Memory B cell (primary cell): Measurements from ENCODE around the gene SENP5.

ENCODE experiments used
- ATAC-seq: fragments of 150-1000 bp; cut with Tn5 transposase; 2 replicates; pipeline ENCODE4 v1.10.0; 2021; ENCODE audit warnings: low read depth, mild to moderate bottlenecking, moderate library complexity
- DNase-seq, 2 donors: peaks; one replicate each; pipeline ENCODE4 v3.0.0; 2022; ENCODE audit warnings: low spot score in 2 of 2
- H3K27ac Mint-ChIP-seq: one replicate; pipeline ENCODE4 v1.8.0; 2022; ENCODE audit warnings: mild to moderate bottlenecking, moderate library complexity, mixed read lengths
- H3K27me3 Mint-ChIP-seq: one replicate; pipeline ENCODE4 v1.8.0; 2022; ENCODE audit warnings: mixed read lengths
- H3K36me3 Mint-ChIP-seq: one replicate; pipeline ENCODE4 v1.8.0; 2022; ENCODE audit warnings: mild to moderate bottlenecking, mixed read lengths
- H3K4me1 Mint-ChIP-seq: one replicate; pipeline ENCODE4 v1.8.0; 2022; ENCODE audit warnings: mixed read lengths
- H3K4me3 Mint-ChIP-seq: one replicate; pipeline ENCODE4 v1.8.0; 2022; ENCODE audit warnings: mild to moderate bottlenecking, moderate library complexity, mixed read lengths
- H3K9me3 Mint-ChIP-seq: one replicate; pipeline ENCODE4 v1.8.0; 2022; ENCODE audit warnings: mixed read lengths

Gene SENP5

DNA sequence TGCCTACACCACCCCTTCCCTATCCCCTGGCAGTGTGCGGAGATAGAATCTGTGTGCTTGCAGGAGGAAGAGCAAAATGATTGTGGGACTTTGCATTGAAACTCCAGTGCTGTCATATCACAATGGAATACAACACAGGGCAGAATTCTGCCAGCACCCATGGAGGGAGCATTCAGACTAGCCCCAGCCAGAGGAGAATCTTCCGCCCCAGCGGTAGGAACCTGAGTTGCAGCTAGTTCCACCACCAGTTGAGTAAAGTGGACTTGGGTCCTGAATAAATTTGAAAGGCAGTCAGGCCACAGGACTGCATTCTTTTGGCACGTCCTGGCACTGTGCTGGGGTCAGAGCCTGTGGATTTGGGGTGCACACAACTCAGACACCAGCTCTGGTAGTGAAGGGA, 47.1 kb downstream of the SENP5 start:
- Mint-ChIP-seq H3K27me3 (no peaks in the 10 kb centered on the region), H3K4me1 (peaks cover 2% of the 10 kb centered on the region), H3K27ac (no peak overlapping the region), H3K9me3 (peaks cover 3% of the 10 kb centered on the region), H3K4me3 (no peak overlapping the region), H3K36me3 (peaks cover 31% of the 10 kb centered on the region)
- ATAC-seq (no peak), DNase-seq (no peak)

DNA sequence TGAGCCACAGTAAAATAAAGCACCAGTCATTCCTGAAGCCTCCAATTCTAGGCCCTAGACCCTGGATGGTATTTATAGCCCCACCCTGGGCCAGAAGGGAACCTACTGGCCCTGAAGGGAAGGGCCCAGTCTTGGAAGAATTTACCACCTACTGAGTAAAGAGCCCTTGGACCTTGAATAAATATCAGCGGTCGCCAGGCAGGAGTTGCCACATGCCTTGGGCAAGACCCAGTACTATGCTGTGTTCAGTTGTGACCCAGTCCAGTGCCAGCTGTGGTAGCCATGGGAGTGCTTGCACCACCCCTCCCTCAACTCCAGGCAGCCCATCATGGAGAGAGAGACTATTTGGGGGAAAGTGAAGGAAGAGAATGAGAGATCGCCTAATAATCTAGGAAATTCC, 47.7 kb downstream of the SENP5 start:
- no peak overlapping the region for H3K27ac Mint-ChIP-seq
- no peaks in the 10 kb centered on the region for H3K27me3 Mint-ChIP-seq

DNA sequence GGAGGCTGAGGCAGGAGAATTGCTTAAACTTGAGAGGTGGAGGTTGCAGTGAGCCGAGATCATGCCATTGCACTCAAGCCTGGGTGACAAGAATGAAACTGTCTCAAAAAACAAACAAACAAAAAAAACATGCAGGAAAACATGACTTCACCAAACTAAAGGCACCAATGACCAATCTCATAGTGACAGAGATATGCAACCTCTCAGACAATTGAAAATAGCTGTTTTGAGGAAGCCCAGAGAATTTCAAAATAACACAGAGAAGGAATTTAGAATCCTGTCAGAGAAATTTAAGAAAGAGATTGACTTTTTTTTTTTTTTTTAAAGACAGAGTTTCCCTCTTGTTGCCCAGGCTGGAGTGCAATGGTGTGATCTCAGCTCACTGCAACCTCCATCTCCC, 48.5 kb downstream of the SENP5 start:
- DNase-seq: no peak
- H3K27me3 Mint-ChIP-seq: no peaks in the 10 kb centered on the region
- ATAC-seq: no peak
- peaks cover 10% of the 10 kb centered on the region for H3K4me1 Mint-ChIP-seq
- H3K4me3 Mint-ChIP-seq: no peak overlapping the region
- H3K36me3 Mint-ChIP-seq: peaks cover 30% of the 10 kb centered on the region
- peaks cover 3% of the 10 kb centered on the region for H3K9me3 Mint-ChIP-seq
- no peak overlapping the region for H3K27ac Mint-ChIP-seq

More for the DNA sequence above, 47.7 kb downstream of the SENP5 start:
- Mint-ChIP-seq H3K36me3 (peaks cover 30% of the 10 kb centered on the region), H3K4me3 (no peak overlapping the region), H3K4me1 (peaks cover 5% of the 10 kb centered on the region), H3K9me3 (peaks cover 3% of the 10 kb centered on the region)
- DNase-seq: no peak
- ATAC-seq: no peak

DNA sequence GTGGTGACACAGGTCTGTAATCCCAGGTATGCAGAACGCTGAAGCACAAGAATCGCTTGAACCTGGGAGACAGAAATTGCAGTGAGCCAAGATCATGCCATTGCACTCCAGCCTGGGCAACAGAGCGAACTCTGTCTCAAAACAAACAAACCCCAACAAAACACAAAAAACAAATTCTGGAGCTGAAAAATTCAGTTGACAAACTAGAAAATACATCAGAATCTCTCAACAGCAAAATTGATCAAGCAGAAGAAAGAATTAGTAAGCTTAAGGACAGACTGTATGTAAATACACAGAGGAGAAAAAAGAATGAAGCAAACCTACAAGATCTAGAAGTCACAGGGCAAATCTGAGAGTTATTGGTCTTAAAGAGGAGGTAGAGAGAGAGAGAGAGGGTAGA, 49.3 kb downstream of the SENP5 start:
- Mint-ChIP-seq H3K27me3 (no peaks in the 10 kb centered on the region), H3K9me3 (peaks cover 3% of the 10 kb centered on the region), H3K27ac (no peak overlapping the region)

DNA sequence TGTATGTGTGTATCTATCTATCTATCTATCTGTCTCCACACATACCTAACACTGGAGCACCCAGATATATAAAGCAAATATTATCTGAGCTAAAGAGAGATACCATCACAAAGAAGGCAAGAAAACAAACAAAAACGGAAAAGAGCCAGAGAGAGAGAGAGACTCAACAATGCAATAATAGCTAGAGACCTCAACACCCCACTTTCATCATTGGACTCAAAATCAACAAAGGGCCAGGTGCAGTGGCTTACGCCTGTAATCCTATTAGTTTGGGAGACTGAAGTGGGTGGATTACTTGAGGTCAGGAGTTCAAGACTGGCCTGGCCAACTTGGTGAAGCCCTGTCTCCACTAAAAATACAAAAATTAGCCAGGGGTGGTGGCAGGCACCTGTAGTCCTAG, 51.2 kb downstream of the SENP5 start:
- no peak for ATAC-seq
- Mint-ChIP-seq H3K9me3 (peaks cover 3% of the 10 kb centered on the region), H3K4me1 (peaks cover 10% of the 10 kb centered on the region), H3K4me3 (no peak overlapping the region), H3K27ac (peak overlapping the region; percentile 81), H3K36me3 (peaks cover 28% of the 10 kb centered on the region), H3K27me3 (no peaks in the 10 kb centered on the region)
- DNase-seq: no peak

More for the DNA sequence above, 49.3 kb downstream of the SENP5 start:
- peaks cover 10% of the 10 kb centered on the region for H3K4me1 Mint-ChIP-seq
- ATAC-seq (no peak), DNase-seq (no peak)
- no peak overlapping the region for H3K4me3 Mint-ChIP-seq
- H3K36me3 Mint-ChIP-seq: peaks cover 31% of the 10 kb centered on the region

DNA sequence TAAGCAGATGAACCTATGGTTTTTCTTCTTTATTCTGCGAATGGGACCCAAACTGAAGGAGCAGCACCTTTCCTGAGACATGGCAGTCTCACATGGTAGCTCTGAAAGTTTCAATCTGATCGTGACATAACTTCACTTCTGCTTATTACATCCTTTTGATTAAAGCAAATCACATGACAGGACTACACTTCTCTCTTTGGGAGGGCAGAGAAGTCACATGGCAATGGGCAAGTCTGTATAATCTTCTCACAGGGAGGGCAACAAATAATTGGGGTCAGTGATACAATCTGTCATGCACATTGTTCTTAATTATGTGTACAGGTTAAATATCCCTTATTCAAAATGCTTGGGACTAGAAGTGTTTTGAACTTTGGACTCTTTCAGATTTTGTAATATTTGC, 53.0 kb downstream of the SENP5 start:
- Mint-ChIP-seq H3K4me1 (peaks cover 10% of the 10 kb centered on the region), H3K27ac (peak overlapping the region; percentile 81), H3K4me3 (no peak overlapping the region), H3K27me3 (no peaks in the 10 kb centered on the region), H3K9me3 (peaks cover 3% of the 10 kb centered on the region), H3K36me3 (peaks cover 20% of the 10 kb centered on the region)
- DNase-seq (no peak), ATAC-seq (peak; percentile 99)

DNA sequence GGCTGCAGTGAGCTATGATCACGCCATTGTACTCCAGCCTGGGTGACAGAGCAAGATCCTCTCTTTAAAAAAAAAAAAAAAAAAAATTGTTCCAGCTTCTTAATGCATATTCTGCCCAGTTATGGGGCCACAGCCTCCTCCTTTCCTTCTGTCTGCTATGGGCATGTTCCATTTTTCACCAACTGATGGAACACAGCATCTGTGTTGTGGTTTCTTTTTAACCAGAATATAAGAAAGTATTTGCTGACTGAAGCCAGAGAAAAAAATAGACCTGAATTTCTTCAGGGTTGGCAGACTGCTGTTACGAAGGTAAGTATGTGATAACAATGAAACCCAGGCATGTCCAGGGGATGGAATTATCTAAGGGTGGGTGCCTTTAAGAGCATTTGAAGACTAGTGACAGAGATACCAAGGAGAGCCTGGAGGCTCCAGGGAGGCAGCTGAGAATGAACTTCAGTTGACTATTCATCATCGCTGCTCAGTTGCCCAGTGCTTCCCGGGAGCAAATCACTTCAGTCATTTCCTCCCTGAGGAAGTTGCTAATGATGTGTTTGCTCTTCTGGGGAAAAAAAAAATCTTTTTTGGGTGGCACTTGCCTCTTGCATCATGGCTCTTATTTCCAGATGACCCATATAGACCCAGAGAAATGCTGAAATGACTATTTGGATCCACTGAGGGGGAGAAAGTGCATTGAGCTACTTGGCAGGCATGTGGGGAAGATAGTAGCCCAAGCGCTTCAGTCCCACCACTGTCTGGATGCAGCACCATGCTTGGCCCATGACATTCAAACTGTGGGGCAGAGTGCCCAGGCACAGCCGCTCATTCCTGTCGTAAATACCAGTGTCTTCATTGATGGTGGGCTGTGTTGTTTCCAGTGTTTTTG, 60.1 kb downstream of the SENP5 start:
- DNase-seq: no peak
- H3K4me3 Mint-ChIP-seq: no peak overlapping the region
- H3K9me3 Mint-ChIP-seq: no peaks in the 10 kb centered on the region
- no peaks in the 10 kb centered on the region for H3K27me3 Mint-ChIP-seq
- H3K4me1 Mint-ChIP-seq: peaks cover 27% of the 10 kb centered on the region
- no peak for ATAC-seq
- no peak overlapping the region for H3K27ac Mint-ChIP-seq
- H3K36me3 Mint-ChIP-seq: peaks cover 16% of the 10 kb centered on the region

DNA sequence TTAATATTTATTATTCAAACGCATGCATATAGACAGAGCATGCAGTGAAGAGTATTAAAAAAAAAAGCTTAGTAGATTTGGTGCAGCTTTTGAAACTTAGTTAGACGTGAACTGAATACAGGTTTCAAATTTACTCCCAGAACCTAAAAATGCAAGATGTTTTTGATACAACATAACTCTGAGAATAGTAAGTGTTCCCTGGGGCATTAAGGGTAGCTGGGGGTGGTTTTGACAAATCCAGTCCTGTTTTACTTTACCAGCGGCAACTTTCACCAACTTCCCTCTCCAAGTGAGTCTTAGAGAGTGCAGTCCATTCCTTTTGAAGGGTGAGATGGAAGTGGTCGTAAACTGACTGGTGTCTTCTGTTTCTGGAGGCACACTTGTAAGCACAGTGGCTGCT, 63.4 kb downstream of the SENP5 start:
- Mint-ChIP-seq H3K27me3 (no peaks in the 10 kb centered on the region), H3K36me3 (peaks cover 19% of the 10 kb centered on the region), H3K9me3 (no peaks in the 10 kb centered on the region), H3K4me3 (peak overlapping the region; percentile 66), H3K27ac (peak overlapping the region; percentile 91), H3K4me1 (peaks cover 27% of the 10 kb centered on the region)
- no peak for ATAC-seq
- no peak for DNase-seq

DNA sequence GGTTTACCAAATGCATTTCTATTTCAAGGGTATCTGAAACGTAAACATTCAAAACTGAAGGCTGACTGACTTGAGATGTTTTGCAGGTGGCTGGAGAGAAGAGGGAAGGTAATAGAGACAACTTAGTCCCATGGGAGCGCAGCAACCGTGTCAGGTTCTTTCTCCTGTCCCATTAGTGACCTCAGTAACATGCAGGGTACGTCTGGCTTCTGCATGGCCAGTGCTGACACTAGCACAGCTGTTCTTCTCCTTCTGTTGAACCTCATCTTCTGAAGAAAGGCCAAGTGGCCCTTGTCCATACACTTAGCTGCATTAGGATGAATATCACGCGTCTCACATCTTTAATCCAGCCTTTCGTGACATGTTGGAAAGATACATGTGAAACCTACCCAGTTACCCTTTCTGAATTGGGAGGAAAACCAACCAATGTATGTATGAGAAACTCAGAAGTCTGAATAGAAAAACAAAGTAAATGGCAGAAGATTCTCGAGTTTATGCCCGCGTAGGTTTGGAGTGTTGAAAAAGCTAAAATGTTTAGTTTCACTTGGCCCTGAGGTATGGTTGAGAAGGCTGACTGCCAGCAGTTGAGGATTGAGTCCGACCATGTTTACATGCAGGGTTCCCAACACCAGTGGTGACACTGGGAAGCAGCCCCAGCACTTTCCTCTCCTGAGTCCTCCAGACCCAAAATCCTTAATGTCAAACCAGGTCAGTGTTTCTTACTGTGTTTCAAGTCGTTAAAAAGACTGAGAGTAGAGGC, 64.3 kb downstream of the SENP5 start:
- no peak for DNase-seq
- peak; percentile 84 for ATAC-seq
- Mint-ChIP-seq H3K27ac (peak overlapping the region; percentile 91), H3K36me3 (peaks cover 26% of the 10 kb centered on the region), H3K4me1 (peaks cover 27% of the 10 kb centered on the region), H3K9me3 (no peaks in the 10 kb centered on the region), H3K27me3 (no peaks in the 10 kb centered on the region), H3K4me3 (peak overlapping the region; percentile 66)

DNA sequence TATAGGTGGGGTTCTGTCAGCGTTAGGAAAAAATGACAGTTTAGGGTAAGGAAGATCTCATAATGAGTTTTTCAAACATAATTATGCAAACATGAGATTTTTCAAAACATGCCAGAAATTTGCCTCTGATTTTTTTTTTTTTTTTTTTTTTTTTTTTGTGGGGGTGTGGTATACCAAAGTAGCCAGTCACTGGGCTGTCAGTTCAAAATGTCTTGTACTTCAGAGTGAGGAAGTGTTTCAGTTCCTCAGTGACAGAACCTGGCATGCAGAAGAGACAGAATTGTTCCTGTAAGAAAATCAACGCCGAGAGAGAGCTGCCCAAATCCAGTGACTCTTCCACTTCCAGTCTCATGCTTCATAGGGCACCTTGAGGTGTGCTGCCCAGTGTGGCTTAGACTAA, 64.9 kb downstream of the SENP5 start:
- Mint-ChIP-seq H3K9me3 (no peaks in the 10 kb centered on the region), H3K27me3 (no peaks in the 10 kb centered on the region), H3K36me3 (peaks cover 24% of the 10 kb centered on the region), H3K27ac (peak overlapping the region; percentile 91), H3K4me1 (peaks cover 27% of the 10 kb centered on the region), H3K4me3 (peak overlapping the region; percentile 66)
- ATAC-seq (peak; percentile 82), DNase-seq (no peak)

DNA sequence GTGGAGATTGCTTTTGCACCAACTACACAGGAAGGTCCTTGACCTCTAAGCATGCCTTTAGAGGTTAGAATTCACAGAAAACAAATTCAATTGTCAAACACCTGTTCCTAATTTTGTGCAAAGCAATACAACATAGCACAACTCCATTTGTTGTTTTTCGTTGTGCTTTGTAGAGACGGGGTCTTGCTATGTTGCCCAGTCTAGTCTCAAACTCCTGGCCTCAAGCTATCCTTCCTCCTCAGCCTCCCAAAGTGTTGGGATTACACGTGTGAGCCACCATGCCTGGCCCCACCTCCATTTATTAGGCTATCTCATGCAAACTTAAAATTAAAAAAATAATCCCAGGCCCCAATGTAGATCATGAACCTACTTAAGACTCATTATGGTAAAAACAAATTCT, 68.6 kb downstream of the SENP5 start:
- no peak for DNase-seq
- Mint-ChIP-seq H3K27ac (peak overlapping the region; percentile 60), H3K9me3 (no peaks in the 10 kb centered on the region), H3K4me1 (peaks cover 30% of the 10 kb centered on the region), H3K36me3 (peaks cover 23% of the 10 kb centered on the region), H3K4me3 (no peak overlapping the region), H3K27me3 (no peaks in the 10 kb centered on the region)
- ATAC-seq: no peak

DNA sequence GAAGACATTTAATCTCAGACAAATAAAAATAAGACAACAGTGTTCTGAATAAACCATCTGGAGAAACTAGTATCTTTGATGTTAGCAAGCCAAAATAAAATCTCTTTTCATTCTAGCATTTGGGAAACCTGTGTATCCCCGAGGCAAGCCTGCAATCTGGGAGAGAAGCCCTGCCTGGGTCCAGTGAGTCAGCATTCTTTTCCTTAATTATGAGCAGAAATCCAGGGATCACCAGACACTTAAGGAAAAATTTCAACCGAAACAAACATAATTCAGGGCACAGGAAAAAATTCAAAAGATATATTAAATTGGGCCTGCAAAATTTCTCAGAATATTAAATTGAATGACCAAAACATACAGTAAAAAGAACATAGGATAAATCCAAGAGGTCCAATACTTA, 70.4 kb downstream of the SENP5 start:
- no peak overlapping the region for H3K27ac Mint-ChIP-seq
- H3K4me3 Mint-ChIP-seq: no peak overlapping the region
- peaks cover 22% of the 10 kb centered on the region for H3K36me3 Mint-ChIP-seq
- H3K27me3 Mint-ChIP-seq: no peaks in the 10 kb centered on the region
- H3K9me3 Mint-ChIP-seq: no peaks in the 10 kb centered on the region
- DNase-seq (no peak), ATAC-seq (no peak)
- peaks cover 21% of the 10 kb centered on the region for H3K4me1 Mint-ChIP-seq

DNA sequence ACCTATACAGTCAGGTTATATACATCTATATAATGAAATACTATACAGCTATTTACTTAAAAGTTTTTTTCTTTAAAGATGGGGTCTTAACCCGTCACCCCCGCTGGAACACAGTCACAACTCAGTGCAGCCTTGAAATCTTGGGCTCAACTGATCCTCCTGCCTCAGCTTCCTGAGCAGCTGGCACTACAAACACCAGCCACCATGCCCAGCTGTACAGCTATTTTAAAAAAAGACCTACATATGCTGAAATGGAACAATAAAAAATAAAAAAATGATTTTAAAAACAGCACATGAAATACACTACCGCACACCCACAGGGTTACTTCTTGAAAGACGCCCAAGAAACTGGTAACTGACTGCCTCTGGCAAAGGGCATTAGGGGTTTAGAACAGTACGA, 70.9 kb downstream of the SENP5 start:
- H3K27ac Mint-ChIP-seq: no peak overlapping the region
- ATAC-seq (no peak), DNase-seq (no peak)
- peaks cover 22% of the 10 kb centered on the region for H3K36me3 Mint-ChIP-seq
- peaks cover 25% of the 10 kb centered on the region for H3K4me1 Mint-ChIP-seq
- H3K27me3 Mint-ChIP-seq: no peaks in the 10 kb centered on the region
- H3K9me3 Mint-ChIP-seq: no peaks in the 10 kb centered on the region
- H3K4me3 Mint-ChIP-seq: no peak overlapping the region

DNA sequence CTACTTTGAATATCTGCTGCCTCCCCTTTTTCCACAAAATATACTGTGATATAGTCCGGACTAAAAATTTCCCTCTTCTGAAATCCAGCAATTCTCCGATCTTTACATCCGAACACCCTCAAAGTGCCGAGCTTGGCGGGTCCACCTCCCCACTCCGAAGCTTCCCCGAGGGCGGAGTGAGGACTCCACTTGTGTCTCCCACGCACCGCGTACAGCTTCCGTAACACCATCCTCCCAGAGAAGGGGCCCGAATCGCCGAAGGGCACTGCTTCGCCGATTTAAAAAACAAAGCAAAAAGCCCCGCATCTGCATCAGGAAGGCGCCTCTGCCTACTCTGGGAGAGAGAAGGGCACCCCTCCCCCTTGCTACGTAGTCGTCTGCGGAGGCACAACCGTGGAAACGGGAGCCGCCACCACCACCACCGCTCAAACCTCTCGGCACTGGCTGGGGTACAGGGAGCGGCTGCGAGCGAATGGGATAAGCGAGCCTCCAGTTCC, 74.1 kb downstream of the SENP5 start:
- Mint-ChIP-seq H3K9me3 (no peaks in the 10 kb centered on the region), H3K4me1 (peaks cover 37% of the 10 kb centered on the region), H3K27ac (peak overlapping the region; percentile 94), H3K27me3 (no peaks in the 10 kb centered on the region), H3K36me3 (peaks cover 10% of the 10 kb centered on the region), H3K4me3 (peak overlapping the region; percentile 94)
- peak; percentile 37 to 64 for DNase-seq
- ATAC-seq: peak; percentile 28
